ENCODE data around the gene HCFC2.

- no peak for TF ChIP-seq CTCF (conservative IDR thresholded peaks at IDR 0.05 in 1 of 2, IDR thresholded peaks at IDR 0.05 in 1 of 2; ENCODE audit: extremely low read depth in 1 of 2, insufficient read depth in 1 of 2, low read depth in 1 of 2, low read length in 2 of 2)
- TF ChIP-seq EZH2 (IDR thresholded peaks at IDR 0.05; ENCODE audit: borderline replicate concordance, low read length), result no peak
These were observed 70.6 kb downstream of the HCFC2 start for GRCh38 chr12:104134882-104135281.
